WTC11 (cell line): Measurements from ENCODE around the gene NFIX. TPM values are rescaled to one million over a fixed set of nuclear protein-coding genes. Genes with fewer than 3 reads are reported as not detected.

Experiments used
- CBFB ChIP-seq: sonication (generic); formaldehyde crosslinking; IDR thresholded peaks from 2 replicates; pipeline ENCODE4 v1.8.1; 2022; ENCODE audit warnings: mild to moderate bottlenecking, low read depth, missing genetic modification reagents
- CREB1 ChIP-seq: sonication (generic); formaldehyde crosslinking; IDR thresholded peaks from 2 replicates; pipeline ENCODE4 v1.8.0; 2023; ENCODE audit warnings: mild to moderate bottlenecking, missing genetic modification reagents
- ERG ChIP-seq: fragments of 250-450 bp; sonication (Bioruptor Pico); IDR thresholded peaks from 2 replicates; pipeline ENCODE4 v1.8.0; 2021; ENCODE audit warnings: mild to moderate bottlenecking
- GRHL2 ChIP-seq: fragments of 250-450 bp; sonication (Bioruptor Pico); IDR thresholded peaks from 2 replicates; pipeline ENCODE4 v1.8.0; 2022; ENCODE audit warnings: mild to moderate bottlenecking, moderate library complexity; ENCODE audit not compliant: insufficient replicate concordance, severe bottlenecking
- IRF2 ChIP-seq: sonication (generic); formaldehyde crosslinking; IDR thresholded peaks from 2 replicates; pipeline ENCODE4 v1.8.0; 2022; ENCODE audit warnings: low read depth, missing genetic modification reagents, borderline replicate concordance
- JAZF1 ChIP-seq: fragments of 250-450 bp; sonication (Bioruptor Pico); IDR thresholded peaks from 2 replicates; pipeline ENCODE4 v1.9.0; 2021; ENCODE audit warnings: moderate library complexity, mild to moderate bottlenecking, inconsistent platforms
- MXD4 ChIP-seq: fragments of 250-450 bp; sonication (Bioruptor Pico); IDR thresholded peaks from 2 replicates; pipeline ENCODE4 v1.8.0; 2021; ENCODE audit warnings: mild to moderate bottlenecking, moderate library complexity, borderline replicate concordance
- SMAD4 ChIP-seq: sonication (generic); formaldehyde crosslinking; IDR thresholded peaks from 2 replicates; pipeline ENCODE4 v1.8.0; 2022; ENCODE audit warnings: mild to moderate bottlenecking, missing genetic modification reagents
- ZBTB21 ChIP-seq: sonication (generic); formaldehyde crosslinking; IDR thresholded peaks from 2 replicates; pipeline ENCODE4 v1.8.1; 2023; ENCODE audit warnings: mild to moderate bottlenecking, missing genetic modification reagents, borderline replicate concordance
- ZMAT4 ChIP-seq: fragments of 250-450 bp; sonication (Bioruptor Pico); IDR thresholded peaks from 2 replicates; pipeline ENCODE4 v1.9.0; 2021; ENCODE audit warnings: mild to moderate bottlenecking
- ZNF121 ChIP-seq: sonication (generic); formaldehyde crosslinking; IDR thresholded peaks from 2 replicates; pipeline ENCODE4 v1.8.0; 2023; ENCODE audit warnings: missing genetic modification reagents
- ZNF219 ChIP-seq: sonication (generic); formaldehyde crosslinking; IDR thresholded peaks from 2 replicates; pipeline ENCODE4 v1.8.0; 2023; ENCODE audit warnings: missing genetic modification reagents, mild to moderate bottlenecking, borderline replicate concordance
- ZNF263 ChIP-seq: sonication (generic); formaldehyde crosslinking; IDR thresholded peaks from 2 replicates; pipeline ENCODE4 v1.8.1; 2022; ENCODE audit warnings: low read depth, mild to moderate bottlenecking, moderate library complexity, missing genetic modification reagents
- ZNF416 ChIP-seq: fragments of 250-450 bp; sonication (Bioruptor Pico); IDR thresholded peaks from 2 replicates; pipeline ENCODE4 v1.9.0; 2021; ENCODE audit warnings: mild to moderate bottlenecking, inconsistent platforms
- ZNF671 ChIP-seq: fragments of 250-450 bp; sonication (Bioruptor Pico); IDR thresholded peaks from 2 replicates; pipeline ENCODE4 v1.8.0; 2021; ENCODE audit warnings: mild to moderate bottlenecking
- total RNA-seq: library from RNA; stranded (reverse); gene quantifications from 3 replicates; pipeline ENCODE4 v1.2.3, GENCODE V29; 2021
- TF ChIP-seq, protein P1 (sequence below): sonication (generic); formaldehyde crosslinking; IDR thresholded peaks from 2 replicates; pipeline ENCODE4 v1.8.1; 2023; ENCODE audit warnings: mild to moderate bottlenecking, missing genetic modification reagents, borderline replicate concordance
- TF ChIP-seq, protein P2 (sequence below): fragments of 250-450 bp; sonication (Bioruptor Pico); IDR thresholded peaks from 2 replicates; pipeline ENCODE4 v1.9.0; 2021; ENCODE audit warnings: mild to moderate bottlenecking, borderline replicate concordance
- TF ChIP-seq, protein P3 (sequence below): sonication (generic); formaldehyde crosslinking; conservative IDR thresholded peaks from 2 replicates; pipeline ENCODE4 v1.8.1; 2022; ENCODE audit warnings: mild to moderate bottlenecking, missing genetic modification reagents
- TF ChIP-seq, protein P4 (sequence below): sonication (generic); formaldehyde crosslinking; IDR thresholded peaks from 2 replicates; pipeline ENCODE4 v1.8.1; 2023; ENCODE audit warnings: mild to moderate bottlenecking, missing genetic modification reagents
- TF ChIP-seq, protein P5 (sequence below): sonication (generic); formaldehyde crosslinking; IDR thresholded peaks from 2 replicates; pipeline ENCODE4 v1.8.0; 2022; ENCODE audit warnings: mild to moderate bottlenecking, missing genetic modification reagents
- TF ChIP-seq, protein P6 (sequence below): sonication (generic); formaldehyde crosslinking; IDR thresholded peaks from 2 replicates; pipeline ENCODE4 v1.8.0; 2022; ENCODE audit warnings: mild to moderate bottlenecking, missing genetic modification reagents
- TF ChIP-seq, protein P7 (sequence below): sonication (generic); formaldehyde crosslinking; IDR thresholded peaks from 2 replicates; pipeline ENCODE4 v1.8.0; 2022; ENCODE audit warnings: mild to moderate bottlenecking, missing genetic modification reagents

The NFIX gene
- total RNA-seq, 1 experiment from 2014 or later, result 1.4 TPM

GRCh38 chr19:13051557-13052165, 56.4 kb downstream of the NFIX start (continued):
- TF ChIP-seq, protein P1, sequence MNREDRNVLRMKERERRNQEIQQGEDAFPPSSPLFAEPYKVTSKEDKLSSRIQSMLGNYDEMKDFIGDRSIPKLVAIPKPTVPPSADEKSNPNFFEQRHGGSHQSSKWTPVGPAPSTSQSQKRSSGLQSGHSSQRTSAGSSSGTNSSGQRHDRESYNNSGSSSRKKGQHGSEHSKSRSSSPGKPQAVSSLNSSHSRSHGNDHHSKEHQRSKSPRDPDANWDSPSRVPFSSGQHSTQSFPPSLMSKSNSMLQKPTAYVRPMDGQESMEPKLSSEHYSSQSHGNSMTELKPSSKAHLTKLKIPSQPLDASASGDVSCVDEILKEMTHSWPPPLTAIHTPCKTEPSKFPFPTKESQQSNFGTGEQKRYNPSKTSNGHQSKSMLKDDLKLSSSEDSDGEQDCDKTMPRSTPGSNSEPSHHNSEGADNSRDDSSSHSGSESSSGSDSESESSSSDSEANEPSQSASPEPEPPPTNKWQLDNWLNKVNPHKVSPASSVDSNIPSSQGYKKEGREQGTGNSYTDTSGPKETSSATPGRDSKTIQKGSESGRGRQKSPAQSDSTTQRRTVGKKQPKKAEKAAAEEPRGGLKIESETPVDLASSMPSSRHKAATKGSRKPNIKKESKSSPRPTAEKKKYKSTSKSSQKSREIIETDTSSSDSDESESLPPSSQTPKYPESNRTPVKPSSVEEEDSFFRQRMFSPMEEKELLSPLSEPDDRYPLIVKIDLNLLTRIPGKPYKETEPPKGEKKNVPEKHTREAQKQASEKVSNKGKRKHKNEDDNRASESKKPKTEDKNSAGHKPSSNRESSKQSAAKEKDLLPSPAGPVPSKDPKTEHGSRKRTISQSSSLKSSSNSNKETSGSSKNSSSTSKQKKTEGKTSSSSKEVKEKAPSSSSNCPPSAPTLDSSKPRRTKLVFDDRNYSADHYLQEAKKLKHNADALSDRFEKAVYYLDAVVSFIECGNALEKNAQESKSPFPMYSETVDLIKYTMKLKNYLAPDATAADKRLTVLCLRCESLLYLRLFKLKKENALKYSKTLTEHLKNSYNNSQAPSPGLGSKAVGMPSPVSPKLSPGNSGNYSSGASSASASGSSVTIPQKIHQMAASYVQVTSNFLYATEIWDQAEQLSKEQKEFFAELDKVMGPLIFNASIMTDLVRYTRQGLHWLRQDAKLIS (CRISPR knock-in tag), result no peak
- TF ChIP-seq, protein P2, sequence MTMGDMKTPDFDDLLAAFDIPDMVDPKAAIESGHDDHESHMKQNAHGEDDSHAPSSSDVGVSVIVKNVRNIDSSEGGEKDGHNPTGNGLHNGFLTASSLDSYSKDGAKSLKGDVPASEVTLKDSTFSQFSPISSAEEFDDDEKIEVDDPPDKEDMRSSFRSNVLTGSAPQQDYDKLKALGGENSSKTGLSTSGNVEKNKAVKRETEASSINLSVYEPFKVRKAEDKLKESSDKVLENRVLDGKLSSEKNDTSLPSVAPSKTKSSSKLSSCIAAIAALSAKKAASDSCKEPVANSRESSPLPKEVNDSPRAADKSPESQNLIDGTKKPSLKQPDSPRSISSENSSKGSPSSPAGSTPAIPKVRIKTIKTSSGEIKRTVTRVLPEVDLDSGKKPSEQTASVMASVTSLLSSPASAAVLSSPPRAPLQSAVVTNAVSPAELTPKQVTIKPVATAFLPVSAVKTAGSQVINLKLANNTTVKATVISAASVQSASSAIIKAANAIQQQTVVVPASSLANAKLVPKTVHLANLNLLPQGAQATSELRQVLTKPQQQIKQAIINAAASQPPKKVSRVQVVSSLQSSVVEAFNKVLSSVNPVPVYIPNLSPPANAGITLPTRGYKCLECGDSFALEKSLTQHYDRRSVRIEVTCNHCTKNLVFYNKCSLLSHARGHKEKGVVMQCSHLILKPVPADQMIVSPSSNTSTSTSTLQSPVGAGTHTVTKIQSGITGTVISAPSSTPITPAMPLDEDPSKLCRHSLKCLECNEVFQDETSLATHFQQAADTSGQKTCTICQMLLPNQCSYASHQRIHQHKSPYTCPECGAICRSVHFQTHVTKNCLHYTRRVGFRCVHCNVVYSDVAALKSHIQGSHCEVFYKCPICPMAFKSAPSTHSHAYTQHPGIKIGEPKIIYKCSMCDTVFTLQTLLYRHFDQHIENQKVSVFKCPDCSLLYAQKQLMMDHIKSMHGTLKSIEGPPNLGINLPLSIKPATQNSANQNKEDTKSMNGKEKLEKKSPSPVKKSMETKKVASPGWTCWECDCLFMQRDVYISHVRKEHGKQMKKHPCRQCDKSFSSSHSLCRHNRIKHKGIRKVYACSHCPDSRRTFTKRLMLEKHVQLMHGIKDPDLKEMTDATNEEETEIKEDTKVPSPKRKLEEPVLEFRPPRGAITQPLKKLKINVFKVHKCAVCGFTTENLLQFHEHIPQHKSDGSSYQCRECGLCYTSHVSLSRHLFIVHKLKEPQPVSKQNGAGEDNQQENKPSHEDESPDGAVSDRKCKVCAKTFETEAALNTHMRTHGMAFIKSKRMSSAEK (CRISPR knock-in tag), result no peak
- TF ChIP-seq, protein P3, sequence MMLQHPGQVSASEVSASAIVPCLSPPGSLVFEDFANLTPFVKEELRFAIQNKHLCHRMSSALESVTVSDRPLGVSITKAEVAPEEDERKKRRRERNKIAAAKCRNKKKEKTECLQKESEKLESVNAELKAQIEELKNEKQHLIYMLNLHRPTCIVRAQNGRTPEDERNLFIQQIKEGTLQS (CRISPR knock-in tag), result no peak
- TF ChIP-seq, protein P4, sequence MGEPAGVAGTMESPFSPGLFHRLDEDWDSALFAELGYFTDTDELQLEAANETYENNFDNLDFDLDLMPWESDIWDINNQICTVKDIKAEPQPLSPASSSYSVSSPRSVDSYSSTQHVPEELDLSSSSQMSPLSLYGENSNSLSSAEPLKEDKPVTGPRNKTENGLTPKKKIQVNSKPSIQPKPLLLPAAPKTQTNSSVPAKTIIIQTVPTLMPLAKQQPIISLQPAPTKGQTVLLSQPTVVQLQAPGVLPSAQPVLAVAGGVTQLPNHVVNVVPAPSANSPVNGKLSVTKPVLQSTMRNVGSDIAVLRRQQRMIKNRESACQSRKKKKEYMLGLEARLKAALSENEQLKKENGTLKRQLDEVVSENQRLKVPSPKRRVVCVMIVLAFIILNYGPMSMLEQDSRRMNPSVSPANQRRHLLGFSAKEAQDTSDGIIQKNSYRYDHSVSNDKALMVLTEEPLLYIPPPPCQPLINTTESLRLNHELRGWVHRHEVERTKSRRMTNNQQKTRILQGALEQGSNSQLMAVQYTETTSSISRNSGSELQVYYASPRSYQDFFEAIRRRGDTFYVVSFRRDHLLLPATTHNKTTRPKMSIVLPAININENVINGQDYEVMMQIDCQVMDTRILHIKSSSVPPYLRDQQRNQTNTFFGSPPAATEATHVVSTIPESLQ, result no peak
- TF ChIP-seq ZNF671, result no peak
- TF ChIP-seq ZNF121 (CRISPR knock-in tag), result no peak
- TF ChIP-seq ZNF263 (CRISPR knock-in tag), result no peak
- no peak for TF ChIP-seq ZNF219
- no peak for TF ChIP-seq GRHL2 (CRISPR knock-in tag)
- TF ChIP-seq, protein P5, sequence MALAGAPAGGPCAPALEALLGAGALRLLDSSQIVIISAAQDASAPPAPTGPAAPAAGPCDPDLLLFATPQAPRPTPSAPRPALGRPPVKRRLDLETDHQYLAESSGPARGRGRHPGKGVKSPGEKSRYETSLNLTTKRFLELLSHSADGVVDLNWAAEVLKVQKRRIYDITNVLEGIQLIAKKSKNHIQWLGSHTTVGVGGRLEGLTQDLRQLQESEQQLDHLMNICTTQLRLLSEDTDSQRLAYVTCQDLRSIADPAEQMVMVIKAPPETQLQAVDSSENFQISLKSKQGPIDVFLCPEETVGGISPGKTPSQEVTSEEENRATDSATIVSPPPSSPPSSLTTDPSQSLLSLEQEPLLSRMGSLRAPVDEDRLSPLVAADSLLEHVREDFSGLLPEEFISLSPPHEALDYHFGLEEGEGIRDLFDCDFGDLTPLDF (CRISPR knock-in tag), result no peak
- TF ChIP-seq, protein P6, sequence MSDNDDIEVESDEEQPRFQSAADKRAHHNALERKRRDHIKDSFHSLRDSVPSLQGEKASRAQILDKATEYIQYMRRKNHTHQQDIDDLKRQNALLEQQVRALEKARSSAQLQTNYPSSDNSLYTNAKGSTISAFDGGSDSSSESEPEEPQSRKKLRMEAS (CRISPR knock-in tag), result peak; percentile 31; the same call in 1 of the 2 replicates
- TF ChIP-seq ZBTB21, result no peak
- no peak for TF ChIP-seq CBFB (CRISPR knock-in tag)
- no peak for TF ChIP-seq IRF2 (CRISPR knock-in tag)
- TF ChIP-seq, protein P7, sequence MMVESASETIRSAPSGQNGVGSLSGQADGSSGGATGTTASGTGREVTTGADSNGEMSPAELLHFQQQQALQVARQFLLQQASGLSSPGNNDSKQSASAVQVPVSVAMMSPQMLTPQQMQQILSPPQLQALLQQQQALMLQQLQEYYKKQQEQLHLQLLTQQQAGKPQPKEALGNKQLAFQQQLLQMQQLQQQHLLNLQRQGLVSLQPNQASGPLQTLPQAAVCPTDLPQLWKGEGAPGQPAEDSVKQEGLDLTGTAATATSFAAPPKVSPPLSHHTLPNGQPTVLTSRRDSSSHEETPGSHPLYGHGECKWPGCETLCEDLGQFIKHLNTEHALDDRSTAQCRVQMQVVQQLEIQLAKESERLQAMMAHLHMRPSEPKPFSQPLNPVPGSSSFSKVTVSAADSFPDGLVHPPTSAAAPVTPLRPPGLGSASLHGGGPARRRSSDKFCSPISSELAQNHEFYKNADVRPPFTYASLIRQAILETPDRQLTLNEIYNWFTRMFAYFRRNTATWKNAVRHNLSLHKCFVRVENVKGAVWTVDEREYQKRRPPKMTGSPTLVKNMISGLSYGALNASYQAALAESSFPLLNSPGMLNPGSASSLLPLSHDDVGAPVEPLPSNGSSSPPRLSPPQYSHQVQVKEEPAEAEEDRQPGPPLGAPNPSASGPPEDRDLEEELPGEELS (CRISPR knock-in tag), result peak; percentile 43; the same call in 1 of the 2 replicates
- no peak for TF ChIP-seq CREB1 (CRISPR knock-in tag)
- TF ChIP-seq JAZF1, result no peak
- TF ChIP-seq SMAD4, result no peak
- no peak for TF ChIP-seq ZNF416
- no peak for TF ChIP-seq ZMAT4
- no peak for TF ChIP-seq MXD4 (CRISPR knock-in tag)
- no peak for TF ChIP-seq ERG (CRISPR knock-in tag)
